GM19043 (cell line): ENCODE results near the gene NPAT.

Experiments used
- ATAC-seq: cut with Tn5 transposase; IDR thresholded peaks from one replicate; pipeline ENCODE4 v1.9.1; 2021; ENCODE audit warnings: low read depth; ENCODE audit not compliant: unreplicated experiment

NPAT gene

GRCh38 chr11:108222574-108223347 lies at the start of gene NPAT, which contains the start of gene ATM:
Gene NPAT (minus strand): TSS chr11:108222638. CDS start chr11:108222536, 102 bp downstream.
Gene ATM (plus strand): TSS chr11:108223067. CDS start chr11:108227625, 4,558 bp downstream.
- peak; percentile 66 for ATAC-seq

DNA sequence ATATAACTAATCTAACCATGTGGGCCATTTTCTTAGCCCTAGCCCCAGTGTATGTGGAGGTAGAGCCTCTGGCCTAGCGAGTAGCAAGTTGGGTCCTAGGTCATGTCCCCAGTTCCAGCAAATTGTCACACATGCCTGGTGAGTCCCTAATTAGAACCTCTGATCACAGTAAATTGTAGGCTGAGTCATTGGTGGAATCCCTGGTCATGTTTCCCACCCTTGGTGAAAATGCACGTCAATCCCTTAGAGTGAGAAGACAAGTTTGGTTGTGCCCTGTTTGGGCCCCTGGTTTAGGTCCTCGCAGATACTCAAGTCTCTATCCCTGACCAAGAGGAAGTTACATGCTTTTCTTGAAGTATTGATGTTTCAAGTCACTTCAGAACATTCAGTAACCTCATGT lies 47.1 kb upstream of the NPAT start:
- ATAC-seq = no peak

- no peak for ATAC-seq
Measured at GRCh38 chr11:108253176-108253575, 30.7 kb upstream of the NPAT start.

GRCh38 chr11:108246885-108247284 lies 24.4 kb upstream of the NPAT start:
- no peak for ATAC-seq

GRCh38 chr11:108246308-108246707 lies 23.9 kb upstream of the NPAT start:
- no peak for ATAC-seq

DNA sequence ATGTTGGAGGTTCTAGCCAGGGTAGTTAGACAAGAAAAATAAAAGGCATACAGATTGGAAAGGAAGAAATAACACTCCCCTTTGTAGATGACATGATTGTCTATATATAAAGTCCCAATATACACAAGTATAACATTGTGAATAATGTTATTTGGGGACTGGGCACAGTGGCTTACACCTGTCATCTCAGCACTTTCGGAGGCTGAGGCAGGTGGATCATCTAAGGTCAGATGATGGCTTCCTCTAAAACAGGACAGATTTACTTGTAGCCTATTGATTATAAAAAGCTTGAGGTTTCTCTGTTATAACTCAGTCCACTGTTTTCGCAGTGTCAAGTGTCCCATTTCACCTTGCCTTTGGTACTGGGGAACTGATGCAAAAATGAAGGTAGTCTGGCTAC lies 20.0 kb upstream of the NPAT start:
- ATAC-seq = no peak

GRCh38 chr11:108241330-108242037 lies 19.0 kb upstream of the NPAT start:
- no peak for ATAC-seq

DNA sequence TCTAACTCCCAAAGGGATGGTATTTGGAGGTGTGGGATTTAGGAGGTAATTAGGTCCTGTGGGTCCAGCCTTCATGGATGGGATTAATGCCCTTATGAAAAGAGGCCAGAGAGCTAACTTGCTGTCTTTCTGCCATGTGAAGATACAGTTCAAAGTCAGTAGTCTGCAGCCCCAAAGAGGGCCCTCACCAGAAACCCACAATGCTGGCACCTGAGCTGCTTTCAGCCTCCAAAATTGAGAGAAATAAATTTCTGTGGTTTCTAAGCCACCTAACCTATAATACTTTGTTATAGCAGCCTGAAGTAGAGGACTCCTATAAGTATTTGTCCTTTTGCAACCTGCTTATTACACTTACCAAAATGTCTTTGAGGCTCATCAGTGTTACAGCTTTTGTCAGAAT lies 16.6 kb upstream of the NPAT start:
- no peak for ATAC-seq

GRCh38 chr11:108237058-108237481 lies 14.6 kb upstream of the NPAT start:
- ATAC-seq = peak; percentile 55

- ATAC-seq = no peak
Measured at GRCh38 chr11:108235633-108236032, 13.2 kb upstream of the NPAT start.

DNA sequence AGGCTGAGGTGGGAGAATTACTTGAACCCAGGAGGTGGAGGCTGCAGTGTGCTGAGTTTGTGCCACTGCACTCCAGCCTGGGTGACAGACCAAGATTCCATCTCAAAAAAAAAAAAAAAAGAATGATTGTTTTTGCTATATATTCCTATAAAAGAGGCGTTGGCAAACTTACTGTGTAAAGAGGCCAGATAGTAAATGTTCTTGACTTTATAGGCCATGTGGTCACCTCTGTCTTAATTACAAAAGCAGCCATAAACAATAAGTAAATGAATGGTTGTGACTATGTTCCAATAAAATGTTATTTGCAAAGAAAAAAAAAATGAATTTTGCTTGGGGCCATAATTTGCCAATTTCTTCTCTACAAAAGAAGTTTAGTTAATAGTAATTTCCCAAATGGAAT lies 12.8 kb upstream of the NPAT start:
- ATAC-seq = no peak

DNA sequence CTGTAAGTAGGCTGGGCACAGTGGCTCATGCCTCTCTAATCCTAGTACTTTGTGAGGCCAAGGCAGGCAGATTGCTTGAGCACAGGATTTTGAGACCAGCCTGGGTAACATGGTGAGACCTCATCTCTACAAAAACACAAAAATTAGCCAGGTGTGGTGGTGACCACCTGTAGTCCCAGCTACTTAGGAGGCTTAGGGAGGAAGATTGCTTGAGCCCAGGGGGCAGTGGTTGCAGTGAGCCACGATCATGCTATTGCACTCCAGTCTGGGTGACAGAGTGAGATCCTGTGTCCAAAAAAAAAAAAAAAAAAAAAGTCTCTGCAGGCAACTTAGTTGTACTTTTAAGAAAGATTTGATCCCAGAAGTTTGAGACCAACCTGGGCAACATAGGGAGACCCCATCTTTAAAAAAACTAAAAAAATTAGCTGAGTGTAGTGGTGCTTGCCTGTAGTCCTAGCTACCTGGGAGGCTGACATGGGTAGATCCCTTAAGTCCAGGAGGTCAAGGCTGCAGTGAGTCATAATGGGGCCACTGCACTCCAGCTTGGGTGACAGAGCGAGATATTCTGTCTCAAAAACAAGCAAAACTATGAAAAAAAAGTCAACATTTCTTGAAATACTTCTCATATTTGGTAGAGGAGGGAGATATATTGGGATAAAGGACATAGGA lies 11.0 kb upstream of the NPAT start:
- ATAC-seq = no peak

DNA sequence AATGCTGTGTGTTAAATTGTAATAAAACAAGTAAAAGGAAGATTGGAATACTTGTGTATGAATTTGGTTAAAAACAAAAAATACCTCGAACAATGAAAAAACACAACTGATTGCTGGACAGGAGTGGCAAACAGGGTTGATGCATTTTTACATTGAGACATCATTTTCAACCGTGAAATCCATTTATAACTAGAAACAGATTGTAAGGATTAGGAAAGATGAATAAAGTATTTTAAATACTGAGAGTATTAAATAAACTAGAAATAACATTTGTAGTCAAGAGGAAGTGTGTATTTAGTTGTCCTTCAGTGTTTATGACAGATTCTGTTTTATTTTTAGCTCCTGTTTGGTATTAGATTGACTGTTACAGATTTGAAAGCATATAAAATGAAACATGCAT lies 5.8 kb upstream of the NPAT start:
- no peak for ATAC-seq

DNA sequence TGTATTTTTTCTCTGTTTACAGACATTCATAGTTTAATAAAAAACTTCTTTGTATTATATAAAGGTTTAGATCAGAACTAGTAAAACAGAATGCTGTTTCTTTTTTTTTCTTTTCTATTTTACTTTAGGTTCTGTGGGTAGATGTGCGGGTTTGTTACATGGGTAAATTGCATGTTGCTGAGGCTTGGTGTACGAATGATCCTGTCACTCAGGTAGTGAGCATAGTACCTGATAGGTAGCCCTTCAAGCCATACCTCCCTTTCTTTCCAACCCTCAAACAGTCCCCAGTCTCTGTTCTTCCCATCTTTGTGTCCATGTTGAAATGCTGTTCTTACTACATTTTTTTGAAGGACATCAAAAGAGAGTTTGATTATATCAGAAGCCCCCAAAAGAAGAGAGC lies 3.6 kb upstream of the NPAT start:
- ATAC-seq = no peak

- peak; percentile 15 for ATAC-seq
Measured at GRCh38 chr11:108224911-108225786, 2.7 kb upstream of the NPAT start.

GRCh38 chr11:108224366-108224765 lies 1.9 kb upstream of the NPAT start:
- ATAC-seq = no peak

- peak; percentile 29 for ATAC-seq
Measured at GRCh38 chr11:108223348-108224149, 1.1 kb upstream of the NPAT start.

DNA sequence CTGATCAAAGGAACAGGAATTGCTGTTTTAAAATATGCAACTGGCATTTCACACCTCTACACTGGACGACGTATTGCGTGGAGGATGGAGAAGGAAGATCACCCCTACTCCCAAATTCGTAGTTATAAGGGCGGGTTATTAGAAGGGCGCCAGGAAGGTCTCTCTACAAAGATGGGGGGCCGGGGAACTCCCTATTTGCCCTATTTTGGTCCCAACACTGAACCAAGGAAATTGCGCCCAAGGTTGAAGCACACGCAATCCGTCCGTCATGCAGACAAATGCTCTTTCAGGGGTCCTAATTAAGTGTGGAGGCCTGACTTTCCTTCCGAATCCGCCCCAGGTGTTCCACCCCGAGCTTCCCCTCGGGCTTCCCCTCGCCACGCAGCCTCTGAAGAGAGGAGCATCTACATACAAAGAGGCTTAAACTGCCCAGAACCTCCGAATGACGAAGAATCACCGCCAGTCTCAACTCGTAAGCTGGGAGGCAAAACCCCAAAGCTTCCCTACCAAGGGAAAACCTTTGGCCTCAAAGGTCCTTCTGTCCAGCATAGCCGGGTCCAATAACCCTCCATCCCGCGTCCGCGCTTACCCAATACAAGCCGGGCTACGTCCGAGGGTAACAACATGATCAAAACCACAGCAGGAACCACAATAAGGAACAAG lies 396 bp downstream of the NPAT start:
- ATAC-seq = no peak

DNA sequence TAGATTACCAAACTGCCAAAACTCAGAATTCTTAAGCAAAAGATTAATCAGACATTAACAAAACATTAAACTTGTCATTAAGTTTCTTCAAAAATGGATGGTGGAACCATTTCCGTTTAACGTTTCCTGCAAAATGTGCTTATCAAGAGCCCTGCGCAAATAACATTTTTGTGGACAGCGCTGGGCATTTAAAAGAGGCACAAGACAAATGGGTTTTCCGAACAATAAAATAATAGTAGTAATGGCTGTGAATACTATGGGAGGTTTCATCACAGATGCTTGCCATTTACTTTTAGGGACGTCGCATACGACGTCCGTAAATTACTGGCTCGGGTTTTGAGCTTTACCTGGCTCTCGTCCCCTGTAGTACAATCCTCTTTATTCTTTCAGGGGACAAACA lies 1.1 kb downstream of the NPAT start:
- ATAC-seq = no peak
